ENCODE results near the gene FAM131C.
"Not testable (repeated sequence)": the region's sequence is repeated elsewhere in the genome, so short reads cannot be mapped to it uniquely, and the experiment has no call there.

Gene FAM131C

GRCh38 chr1:16022393-16022792 is 51.1 kb downstream of the FAM131C start:
- H3K4me3 ChIP-seq (ENCODE audit: low read length): no peak overlapping the region
- no peak for DNase-seq (ENCODE audit: low read depth, low spot score)

- no peak for DNase-seq (ENCODE audit: low read depth, low spot score)
- no peak within 1 kb of the TSS for H3K4me3 ChIP-seq (ENCODE audit: low read length)
Measured at GRCh38 chr1:16021681-16022080, 51.8 kb downstream of the FAM131C start, which contains the start of gene CLCNKA. CLCNKA (plus strand) TSS chr1:16022036; CDS start chr1:16022620, 584 bp downstream.

- H3K4me3 ChIP-seq (ENCODE audit: low read length); DNase-seq (ENCODE audit: low read depth, low spot score): not testable (repeated sequence)
Measured at GRCh38 chr1:16020878-16021277, 52.6 kb downstream of the FAM131C start.

GRCh38 chr1:16020325-16020724 is 53.1 kb downstream of the FAM131C start:
- no peak overlapping the region for H3K4me3 ChIP-seq (ENCODE audit: low read length)
- DNase-seq (ENCODE audit: low read depth, low spot score): no peak

GRCh38 chr1:16019644-16020277 is 53.7 kb downstream of the FAM131C start:
- H3K4me3 ChIP-seq (ENCODE audit: low read length): no peak overlapping the region
- no peak for DNase-seq (ENCODE audit: low read depth, low spot score)

- H3K4me3 ChIP-seq (ENCODE audit: low read length): no peak overlapping the region
- no peak for DNase-seq (ENCODE audit: low read depth, low spot score)
Measured at GRCh38 chr1:16018749-16019643, 54.5 kb downstream of the FAM131C start.

GRCh38 chr1:16018308-16018707 is 55.1 kb downstream of the FAM131C start:
- no peak overlapping the region for H3K4me3 ChIP-seq (ENCODE audit: low read length)
- DNase-seq (ENCODE audit: low read depth, low spot score): no peak

- no peak for DNase-seq (ENCODE audit: low read depth, low spot score)
- no peak within 1 kb of the TSS for H3K4me3 ChIP-seq (ENCODE audit: low read length)
Measured at GRCh38 chr1:16017461-16018303, 55.8 kb downstream of the FAM131C start, which contains the start of gene HSPB7. HSPB7 (minus strand) TSS chr1:16018043; CDS start chr1:16017963, 80 bp downstream.

- H3K4me3 ChIP-seq (ENCODE audit: low read length): no peak overlapping the region
- DNase-seq (ENCODE audit: low read depth, low spot score): no peak
Measured at GRCh38 chr1:16017076-16017460, 56.4 kb downstream of the FAM131C start.

- no peak overlapping the region for H3K4me3 ChIP-seq (ENCODE audit: low read length)
- no peak for DNase-seq (ENCODE audit: low read depth, low spot score)
Measured at GRCh38 chr1:16015960-16016901, 57.2 kb downstream of the FAM131C start.

- no peak overlapping the region for H3K4me3 ChIP-seq (ENCODE audit: low read length)
- DNase-seq (ENCODE audit: low read depth, low spot score): no peak
Measured at GRCh38 chr1:16015491-16015890, 58.0 kb downstream of the FAM131C start.

- DNase-seq (ENCODE audit: low read depth, low spot score): no peak
- H3K4me3 ChIP-seq (ENCODE audit: low read length): no peak overlapping the region
Measured at GRCh38 chr1:16014509-16015482, 58.7 kb downstream of the FAM131C start.

- no peak for DNase-seq (ENCODE audit: low read depth, low spot score)
- no peak overlapping the region for H3K4me3 ChIP-seq (ENCODE audit: low read length)
Measured at GRCh38 chr1:16013908-16014258, 59.6 kb downstream of the FAM131C start.

GRCh38 chr1:16013220-16013907 is 60.1 kb downstream of the FAM131C start:
- H3K4me3 ChIP-seq (ENCODE audit: low read length): no peak overlapping the region
- DNase-seq (ENCODE audit: low read depth, low spot score): no peak

GRCh38 chr1:16012590-16013219 is 60.7 kb downstream of the FAM131C start:
- no peak for DNase-seq (ENCODE audit: low read depth, low spot score)
- no peak overlapping the region for H3K4me3 ChIP-seq (ENCODE audit: low read length)

GRCh38 chr1:16011936-16012589 is 61.4 kb downstream of the FAM131C start:
- DNase-seq (ENCODE audit: low read depth, low spot score): no peak
- H3K4me3 ChIP-seq (ENCODE audit: low read length): no peak overlapping the region

Measured in Jurkat, Clone E6-1 (cell line).